HG03045 (cell line): ENCODE results near the gene CREM.

Experiments used
- ATAC-seq: cut with Tn5 transposase; IDR thresholded peaks from one replicate; pipeline ENCODE4 v1.9.1; 2021; ENCODE audit warnings: mild to moderate bottlenecking, moderate library complexity; ENCODE audit not compliant: unreplicated experiment

CREM gene

DNA sequence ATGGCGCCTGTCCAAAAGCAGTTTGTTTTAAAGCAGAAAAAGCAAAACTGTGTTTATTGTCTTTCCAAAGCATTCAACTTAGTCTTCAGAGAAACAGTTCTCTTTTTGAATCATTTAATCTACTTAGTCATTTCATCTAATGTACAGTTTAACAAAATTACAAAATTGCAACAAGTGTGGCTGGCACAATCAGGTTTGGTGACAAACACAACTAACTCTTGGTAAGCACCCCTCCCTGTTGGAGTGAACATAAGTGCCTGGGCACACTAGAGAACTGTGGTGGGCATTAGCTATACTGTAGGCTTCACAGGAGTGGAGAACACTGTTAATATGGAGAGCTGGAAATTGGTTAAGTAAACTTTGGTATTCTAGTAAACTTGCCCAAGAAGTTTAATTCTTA, 6.9 kb downstream of the CREM start:
- ATAC-seq = no peak

DNA sequence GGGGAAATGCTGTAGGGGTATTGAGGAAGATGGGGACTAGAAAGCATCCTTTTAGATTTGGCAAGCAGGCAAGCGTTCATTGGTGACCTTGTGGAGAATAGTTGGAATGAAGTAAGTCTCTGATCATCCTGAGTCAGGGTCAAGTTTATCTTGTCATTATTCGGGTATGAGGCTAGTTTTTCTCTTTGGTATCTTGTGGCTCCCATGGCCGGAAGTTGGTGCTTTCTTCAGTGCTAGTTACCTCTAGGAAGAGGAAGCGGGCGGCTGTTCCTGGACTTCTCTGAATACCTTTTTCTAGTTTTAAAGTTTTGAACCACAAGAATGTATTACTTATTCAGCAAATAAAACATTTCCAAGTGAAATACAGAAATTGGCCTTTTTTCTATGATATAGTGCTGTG, 9.2 kb downstream of the CREM start:
- ATAC-seq = no peak

DNA sequence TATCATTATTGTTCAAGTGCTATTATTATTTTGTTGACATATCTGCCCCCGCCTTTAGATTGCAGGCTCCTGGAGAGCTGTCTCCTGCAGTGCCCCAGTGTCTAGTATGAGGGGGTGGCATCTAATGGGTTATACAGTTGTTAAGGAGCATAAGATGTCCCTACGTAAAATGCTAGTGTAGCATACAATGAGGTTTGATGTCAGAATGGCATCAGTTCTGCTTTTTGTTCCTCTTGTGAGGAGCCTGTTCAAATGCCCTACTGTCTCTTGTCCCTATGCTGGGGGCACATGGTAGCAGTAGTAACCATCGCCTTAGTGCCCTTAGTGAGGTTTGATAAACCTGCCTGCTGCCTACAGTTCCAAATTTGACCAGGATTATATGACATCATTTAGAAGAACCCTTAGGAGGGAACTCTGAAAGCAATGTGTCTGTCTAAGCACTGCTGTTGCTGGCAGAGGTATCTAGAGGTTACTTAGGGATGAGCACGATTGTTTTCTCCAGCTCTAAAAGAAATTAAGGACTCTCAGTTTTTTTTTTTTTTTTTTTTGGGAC, 9.7 kb downstream of the CREM start:
- ATAC-seq = peak; percentile 37

DNA sequence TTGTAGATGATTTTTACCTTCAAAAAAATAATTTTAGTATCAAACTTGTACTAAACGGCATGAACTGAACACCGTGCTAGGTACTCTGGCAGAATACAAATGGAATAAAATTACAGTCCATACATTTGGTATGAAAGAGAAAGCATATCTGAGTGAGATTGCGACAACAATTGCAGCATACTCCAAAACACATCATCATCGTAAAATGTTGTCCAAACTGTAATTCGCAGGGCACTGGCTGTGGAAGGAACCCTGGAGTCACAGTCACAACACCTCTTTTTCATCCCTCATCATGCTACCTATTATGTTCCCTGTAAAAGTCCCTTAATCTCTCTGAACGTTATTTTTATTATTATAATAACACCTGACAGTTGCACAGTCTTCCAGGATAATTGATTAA, 13.5 kb downstream of the CREM start:
- no peak for ATAC-seq

DNA sequence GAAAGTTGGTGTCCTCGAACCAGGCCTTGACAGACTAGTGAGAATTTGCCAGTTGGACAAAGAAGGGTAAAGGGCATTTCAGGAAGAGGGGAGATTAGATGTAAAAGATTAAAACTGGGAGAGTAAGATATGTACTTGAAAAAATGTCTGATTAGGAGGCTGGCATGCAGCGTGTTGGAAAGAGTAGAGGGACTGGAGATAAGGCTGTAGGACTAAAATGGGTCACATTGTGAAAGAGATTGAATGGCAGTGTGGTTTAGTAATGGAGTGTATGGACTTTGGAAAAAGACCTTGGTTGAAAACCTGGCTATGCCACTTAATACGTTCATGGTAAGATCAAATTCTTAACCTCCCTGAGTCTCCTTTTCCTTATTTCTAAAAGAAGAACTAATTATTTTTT, 14.1 kb downstream of the CREM start:
- no peak for ATAC-seq

DNA sequence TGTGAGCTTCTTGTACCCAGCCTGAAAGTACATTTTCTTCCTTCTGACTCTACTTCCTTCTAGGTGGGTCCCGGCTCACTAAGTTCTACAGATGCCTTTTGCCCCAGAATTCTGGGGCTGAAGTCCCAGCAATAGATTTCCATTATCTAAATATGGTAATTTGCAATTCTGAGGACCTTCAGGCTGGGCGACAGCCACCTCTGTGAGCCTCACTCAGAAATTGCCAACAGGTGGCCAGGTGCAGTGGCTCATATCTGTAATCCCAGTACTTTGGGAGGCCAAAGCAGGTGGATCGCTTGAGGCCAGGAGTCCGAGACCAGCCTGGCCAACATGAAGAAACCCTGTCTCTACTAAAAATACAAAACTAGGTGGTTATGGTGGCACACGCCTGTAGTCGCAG, 23.7 kb downstream of the CREM start:
- no peak for ATAC-seq

DNA sequence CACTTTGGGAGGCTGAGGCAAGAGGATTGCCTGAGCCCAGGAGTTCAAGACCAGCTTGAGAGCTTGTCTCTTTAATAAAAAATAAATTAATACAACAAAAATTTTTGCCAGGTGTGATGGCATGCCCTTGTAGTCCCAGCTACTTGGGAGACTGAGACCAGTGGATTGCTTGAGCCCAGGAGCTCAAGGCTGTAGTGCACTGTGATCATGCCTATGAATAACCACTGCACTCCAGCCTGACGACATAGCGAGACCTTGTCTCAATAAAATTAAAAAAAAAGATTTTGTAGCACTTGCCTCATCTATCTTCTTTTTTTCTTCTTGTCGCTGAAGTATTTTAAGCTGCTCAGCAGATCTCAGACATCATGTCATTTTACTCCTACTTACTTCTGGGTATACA, 26.3 kb downstream of the CREM start:
- no peak for ATAC-seq

DNA sequence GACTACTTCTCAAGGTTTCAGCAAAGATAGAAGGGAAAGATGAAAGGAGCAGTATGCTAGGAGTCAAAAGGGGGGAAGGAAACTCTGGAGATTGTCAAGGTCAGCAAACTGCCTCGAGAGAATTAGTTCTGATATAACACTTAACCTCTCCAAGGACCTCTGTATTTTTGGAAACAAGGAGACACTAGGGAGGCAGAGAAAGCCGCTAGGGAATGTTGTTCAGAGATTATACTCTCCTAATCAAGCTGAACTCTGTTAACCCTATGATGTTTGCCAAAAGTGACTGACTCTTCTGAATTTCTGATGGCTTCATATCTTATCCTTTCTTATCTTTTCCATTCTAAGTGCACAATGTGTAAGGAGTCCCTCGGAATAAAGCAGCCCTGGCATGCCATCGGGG, 27.1 kb downstream of the CREM start:
- ATAC-seq = no peak

DNA sequence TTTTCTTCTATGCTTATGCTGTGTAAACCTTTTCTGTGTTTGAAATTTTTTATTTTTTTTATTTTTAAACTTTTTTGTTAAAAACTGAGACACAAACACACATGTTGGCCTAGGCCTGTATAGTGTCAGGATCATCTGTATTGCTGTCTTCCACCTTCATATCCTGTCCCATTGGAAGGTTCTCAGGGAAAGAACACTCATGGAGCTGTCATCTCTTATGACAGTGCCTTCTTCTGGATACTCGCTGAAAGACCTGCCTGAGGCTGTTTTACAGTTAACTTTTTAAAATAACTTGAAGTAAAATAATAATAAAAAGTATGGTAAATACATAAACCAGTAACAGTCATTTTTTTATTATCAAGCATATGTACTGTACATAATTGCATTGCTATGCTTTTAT, 34.1 kb downstream of the CREM start:
- no peak for ATAC-seq

DNA sequence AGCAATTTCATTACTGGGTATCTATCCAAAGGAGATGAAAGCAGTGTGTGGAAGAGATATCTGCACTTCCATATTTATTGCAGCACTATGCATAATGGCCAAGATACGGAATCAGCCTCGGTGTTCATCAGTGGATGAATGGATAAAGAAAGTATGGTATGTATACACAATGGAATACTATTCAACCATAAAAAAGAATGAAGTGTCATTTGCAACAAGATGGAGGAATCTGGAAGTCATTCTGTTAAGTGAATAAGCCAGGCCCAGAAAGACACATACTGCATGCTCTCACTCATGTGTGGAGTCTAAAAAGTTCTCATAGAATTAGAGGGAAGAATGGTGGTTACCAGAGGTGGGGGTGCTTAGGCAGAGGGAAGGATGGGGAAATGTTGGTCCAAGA, 35.3 kb downstream of the CREM start:
- no peak for ATAC-seq

DNA sequence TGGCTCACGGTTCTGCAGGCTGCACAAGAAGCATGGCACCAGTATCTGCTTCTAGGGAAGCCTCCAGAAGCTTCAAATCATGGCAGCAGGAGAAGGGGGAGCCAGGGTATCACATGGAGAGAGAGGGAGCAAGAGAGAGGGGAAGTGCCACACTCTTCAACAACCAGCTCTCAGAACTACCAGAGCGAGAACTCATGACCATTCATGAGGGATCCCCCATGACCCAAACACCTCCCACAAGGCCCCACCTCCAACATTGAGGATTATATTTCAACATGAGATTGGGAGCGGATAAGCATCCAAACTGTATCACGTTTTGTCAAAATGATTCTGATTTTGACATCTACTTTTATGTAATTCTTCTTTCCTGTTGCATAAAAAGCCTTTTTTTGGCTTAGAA, 38.5 kb downstream of the CREM start:
- ATAC-seq = no peak

DNA sequence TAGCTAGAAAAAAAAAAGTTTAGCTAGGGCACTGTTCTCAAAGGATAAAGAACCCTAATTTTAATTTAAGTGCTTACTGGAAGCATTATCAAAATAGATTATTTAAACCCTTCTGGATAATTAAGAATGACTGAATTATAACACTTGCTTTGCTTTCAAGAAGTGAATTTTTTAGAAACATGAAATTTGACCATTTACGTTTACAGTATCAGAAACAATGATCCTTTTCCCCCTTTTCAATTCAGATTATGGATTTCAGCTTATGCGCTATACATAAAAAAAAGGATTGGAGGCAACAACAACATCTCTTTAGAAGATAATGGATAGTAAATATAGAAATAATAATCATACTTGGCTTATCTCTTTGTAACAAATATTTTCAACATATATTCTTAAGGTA, 39.2 kb downstream of the CREM start:
- ATAC-seq = no peak

DNA sequence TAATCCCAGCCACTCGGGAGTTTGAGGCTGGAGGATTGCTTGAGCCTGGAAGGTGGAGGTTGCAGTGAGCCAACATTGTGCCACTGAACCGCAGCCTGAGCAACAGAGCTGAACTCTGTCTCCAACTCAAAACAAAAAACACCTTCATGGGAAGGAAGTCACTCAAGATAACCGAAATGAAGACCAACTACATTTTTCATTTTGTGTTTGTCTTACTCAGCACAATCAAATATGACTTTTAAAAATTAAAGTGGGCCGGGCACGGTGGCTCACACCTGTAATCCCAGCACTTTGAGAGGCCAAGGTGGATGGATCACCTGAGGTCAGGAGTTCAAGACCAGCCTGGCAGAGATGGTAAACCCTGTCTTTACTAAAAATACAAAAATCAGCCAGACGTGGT, 40.0 kb downstream of the CREM start:
- no peak for ATAC-seq

DNA sequence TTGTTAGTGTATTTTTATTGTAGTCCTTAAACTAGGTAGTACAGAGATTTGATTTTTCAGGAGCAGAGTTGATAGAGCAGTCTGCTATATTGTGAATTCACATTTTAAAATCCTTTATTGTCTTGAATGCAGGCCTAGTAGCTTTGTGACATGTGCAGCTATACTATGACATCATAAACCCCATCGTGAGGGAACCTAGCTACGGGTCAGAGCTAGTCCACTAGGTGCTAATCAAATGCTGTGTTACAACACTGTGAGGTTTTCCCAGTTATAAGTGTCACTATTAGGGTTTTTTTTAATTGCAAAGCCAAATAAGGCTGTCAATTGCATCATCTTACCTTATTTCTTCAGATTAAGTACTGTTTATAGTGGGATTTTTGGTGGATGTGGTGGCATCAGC, 40.7 kb downstream of the CREM start:
- ATAC-seq = no peak

DNA sequence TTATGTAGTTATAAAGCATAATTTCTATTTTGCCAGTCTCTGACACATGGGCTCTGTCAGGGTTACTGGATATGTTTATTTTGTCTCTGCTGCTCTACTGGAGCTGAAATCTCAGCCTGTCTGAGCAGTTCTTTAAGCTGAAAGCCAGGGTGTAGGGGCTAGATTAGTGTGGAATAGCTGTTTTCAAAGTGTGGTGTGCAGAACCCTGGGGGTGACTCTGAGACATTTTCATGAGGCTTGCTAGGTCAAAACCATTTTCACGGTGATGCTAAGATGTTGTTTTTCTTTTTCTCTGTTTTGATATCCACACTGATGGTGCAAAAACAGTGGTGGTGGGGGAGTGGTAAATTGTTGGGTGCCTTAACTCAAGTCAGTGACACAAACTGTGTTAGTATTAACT, 45.5 kb downstream of the CREM start:
- ATAC-seq = no peak

DNA sequence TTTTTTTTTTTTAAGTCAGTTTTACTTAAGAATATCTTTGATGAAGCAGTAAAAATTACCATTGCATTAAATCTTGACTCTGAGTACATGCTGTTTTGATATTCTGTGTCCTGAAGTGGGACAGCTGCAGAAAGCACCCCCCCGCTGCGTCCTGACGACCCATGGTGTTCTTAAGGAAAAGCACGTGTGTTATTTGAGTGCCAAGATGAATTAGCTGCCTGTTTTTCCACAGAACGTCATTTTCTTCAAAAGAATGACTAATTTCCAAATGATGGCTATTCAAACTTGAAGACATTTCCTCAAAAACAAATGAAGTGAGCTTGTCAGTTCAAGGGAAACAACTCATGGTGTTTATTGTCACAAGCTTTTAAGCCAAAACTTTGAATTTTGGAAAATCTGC, 45.9 kb downstream of the CREM start:
- no peak for ATAC-seq

DNA sequence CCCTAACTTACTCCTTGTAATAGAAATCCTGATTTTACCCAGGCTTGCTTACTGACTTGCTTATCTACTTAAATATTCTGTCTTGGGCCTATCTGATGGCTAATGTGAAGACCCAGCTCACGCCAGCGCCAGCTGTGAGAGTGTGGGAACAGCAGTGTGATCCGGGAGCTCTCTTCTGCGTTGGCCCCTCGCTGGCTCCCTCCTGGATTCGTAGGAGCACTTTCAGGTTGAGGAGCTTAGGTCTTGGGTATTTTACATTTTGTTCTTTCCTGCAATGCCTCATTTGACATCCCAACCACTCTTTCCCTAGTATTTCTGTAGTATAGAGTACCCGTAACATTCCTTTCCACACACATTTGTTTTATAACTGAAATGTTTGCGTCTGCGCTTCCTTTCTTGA, 51.7 kb downstream of the CREM start:
- no peak for ATAC-seq

DNA sequence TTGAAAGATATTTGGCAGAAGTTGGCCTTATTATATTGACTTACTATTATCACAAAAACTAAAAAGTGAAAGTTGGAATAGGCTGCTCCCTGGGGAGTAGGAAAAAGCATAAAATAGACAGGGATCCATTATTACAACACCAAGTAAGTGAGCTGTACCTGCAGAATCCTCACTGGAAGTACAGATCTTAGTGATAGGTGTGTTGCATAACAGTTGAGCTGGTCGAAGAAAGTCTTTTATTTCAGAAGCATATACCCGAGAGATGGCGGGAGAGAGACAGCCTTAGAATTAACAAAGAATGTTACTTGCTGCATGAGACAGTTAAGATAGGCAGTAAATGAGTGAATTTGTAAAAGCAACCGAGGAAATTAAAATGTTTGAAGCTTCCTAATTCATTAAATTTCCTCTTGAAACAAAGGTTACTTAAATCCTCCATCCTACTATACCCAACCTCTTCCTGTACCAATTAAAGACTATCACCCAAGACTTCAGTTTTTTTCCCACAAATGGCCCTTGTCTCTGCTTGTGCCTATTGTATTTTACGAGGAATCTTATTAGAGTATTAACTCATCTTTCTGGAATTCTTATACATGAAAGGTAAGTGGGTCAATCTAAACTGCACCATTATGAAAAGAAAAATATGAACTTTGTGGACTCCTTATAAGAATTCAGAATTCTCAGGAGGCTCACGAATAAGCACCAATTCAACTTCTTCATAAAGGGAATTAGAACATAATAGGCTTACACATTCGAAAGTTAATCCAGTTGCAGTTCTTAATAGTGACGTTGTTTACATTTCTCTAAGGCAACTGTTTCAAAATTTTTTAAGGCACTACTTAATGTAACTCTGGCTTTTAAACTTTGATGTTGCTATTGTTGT, 56.2 kb downstream of the CREM start:
- no peak for ATAC-seq

DNA sequence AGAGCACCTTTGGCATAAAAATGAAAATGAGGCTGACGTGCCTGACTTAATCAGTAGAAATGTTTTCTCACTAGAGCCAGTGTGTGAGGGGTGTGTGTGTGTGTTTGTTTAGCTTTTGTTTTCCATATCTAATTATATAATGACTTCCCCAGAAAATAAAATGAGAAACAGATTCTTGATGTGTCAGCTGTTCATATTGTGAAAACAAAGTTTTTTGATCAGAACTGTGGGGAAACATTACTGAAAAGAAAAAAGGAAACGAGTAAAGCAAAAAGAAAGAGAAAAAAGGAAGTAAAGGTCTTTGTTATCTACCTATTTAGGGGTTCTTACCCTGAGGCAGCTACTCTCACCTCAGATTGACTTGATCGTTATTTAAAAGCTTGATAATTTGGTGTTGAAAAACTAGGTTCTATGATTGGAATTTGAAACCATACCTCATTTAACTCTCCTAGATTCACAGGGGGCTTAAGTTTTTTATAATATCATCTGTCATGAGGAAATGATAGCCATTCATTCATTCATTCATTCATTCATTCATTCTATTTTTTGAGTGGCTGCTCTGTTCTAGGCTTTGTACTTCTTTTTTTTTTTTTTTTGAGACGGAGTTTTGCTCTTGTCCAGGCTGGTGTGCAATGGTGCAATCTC, 58.0 kb downstream of the CREM start:
- peak; percentile 40 for ATAC-seq

DNA sequence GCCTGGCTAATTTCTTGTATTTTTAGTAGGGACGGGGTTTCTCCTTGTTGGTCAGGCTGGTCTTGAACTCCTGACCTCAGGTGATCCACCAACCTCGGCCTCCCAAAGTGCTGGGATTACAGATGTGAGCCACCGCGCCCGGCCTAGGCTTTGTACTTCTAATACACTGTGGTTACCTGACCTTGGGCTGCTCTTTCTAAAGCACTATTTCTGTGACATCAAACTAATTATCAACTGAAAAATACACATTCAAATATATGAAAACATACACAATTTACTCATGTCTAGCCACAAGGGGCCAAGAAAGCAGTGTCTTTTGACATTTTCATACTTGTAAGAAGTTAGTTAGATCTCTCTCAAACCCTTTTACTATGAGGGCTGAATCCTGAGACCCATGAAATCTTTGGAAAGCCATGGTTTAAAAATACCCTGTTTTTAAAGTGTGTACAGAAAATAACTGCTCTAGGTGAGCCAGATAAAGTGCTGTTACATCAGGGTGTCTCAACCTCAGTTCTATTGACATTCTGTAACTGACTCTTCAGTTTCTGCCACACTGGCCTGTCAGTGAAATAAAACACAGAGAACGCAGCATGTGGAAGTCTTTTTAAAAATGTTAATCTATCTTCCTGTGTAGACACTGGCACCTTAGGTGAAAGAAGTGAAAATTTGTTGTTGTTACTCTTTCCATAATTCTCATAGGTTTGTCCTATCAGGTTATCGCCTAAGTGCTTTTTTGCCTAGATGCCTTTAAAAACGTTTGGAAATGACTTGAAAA, 58.8 kb downstream of the CREM start:
- ATAC-seq = no peak

DNA sequence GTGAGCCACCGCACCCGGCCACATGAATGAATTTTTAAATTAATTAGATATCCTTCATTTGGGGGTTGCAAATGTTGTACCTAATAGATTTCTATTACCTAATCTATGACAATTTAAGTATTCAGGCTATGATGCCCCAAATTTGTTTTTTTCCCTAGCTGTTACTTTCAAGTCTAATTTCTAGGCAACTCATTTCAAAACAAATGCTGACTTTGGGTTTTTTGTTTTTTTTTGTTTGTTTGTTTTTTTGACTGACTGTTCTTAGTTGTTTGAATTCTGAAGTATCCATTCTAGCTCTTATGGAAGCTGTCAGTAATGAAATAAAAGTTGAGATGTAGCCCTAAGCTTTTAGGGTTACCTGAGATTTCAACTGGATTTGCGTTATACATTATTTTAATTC, 62.3 kb downstream of the CREM start:
- no peak for ATAC-seq

DNA sequence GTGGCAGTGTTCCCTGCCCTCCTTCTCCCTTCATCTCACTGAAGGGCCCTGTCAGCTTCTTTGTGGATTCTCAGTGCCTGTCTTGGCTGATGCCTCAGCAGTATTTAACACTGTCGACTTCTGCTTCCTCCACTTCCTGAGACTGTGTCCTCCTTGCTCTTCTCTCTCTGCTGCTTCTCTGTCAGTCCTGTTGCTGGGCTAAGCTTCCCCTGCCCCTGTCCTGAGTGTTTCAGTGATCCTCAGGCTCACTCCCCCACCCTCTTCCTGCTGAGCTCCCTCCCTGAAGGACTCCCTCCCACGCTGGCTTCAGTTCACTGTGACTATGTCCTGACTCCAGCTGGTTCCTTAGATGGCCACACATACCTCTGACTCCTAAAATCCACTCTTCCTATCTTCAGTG, 64.9 kb downstream of the CREM start:
- no peak for ATAC-seq
